Endothelial cell of umbilical vein (primary cell): Measurements from ENCODE around the gene PBX2. TPM values are rescaled to one million over a fixed set of nuclear protein-coding genes. Genes with fewer than 3 reads are reported as not detected.

Experiments
- BruUV-seq: library from RNA; stranded (reverse); fragments of 400-500 nt; replicated peaks from 2 replicates; lab custom pipeline; 2021; lab: Mats Ljungman, UMichigan
- CTCF ChIA-PET: fragments of 300-600, 350-600 bp; sonication (Branson Sonifier 250); formaldehyde crosslinking; loops from one replicate; lab custom pipeline; 2021; ENCODE audit warnings: antibody characterized with exemption, inconsistent platforms; lab: Charles Lee
- POLR2A ChIA-PET: fragments of 300-600, 350-600 bp; sonication (Branson Sonifier 250); formaldehyde crosslinking; loops from one replicate; lab custom pipeline; 2021; ENCODE audit warnings: antibody characterized with exemption, inconsistent platforms; lab: Charles Lee
- DNase-seq: peaks from one replicate; pipeline ENCODE4 v3.0.0-alpha.2; 2011; ENCODE audit warnings: low read depth, low spot score
- FAIRE-seq: peaks from 2 replicates; lab custom pipeline; 2011; peaks lifted over from hg19 to GRCh38; lab: Jason Lieb, UNC
- H2AFZ ChIP-seq: 2 replicates; pipeline ENCODE4 v1.6.0; 2012; ENCODE audit warnings: low read depth, low read length, control low read depth, inconsistent platforms
- H3K27ac ChIP-seq: 2 replicates; pipeline ENCODE4 v1.5.1; 2011; ENCODE audit warnings: low read depth, mild to moderate bottlenecking, control low read depth, low read length, moderate library complexity; ENCODE audit not compliant: insufficient read depth
- H3K27me3 ChIP-seq, 2 experiments: 2 replicates each; pipeline versions ENCODE4 v1.6.0 to v1.6.1; 2011; ENCODE audit warnings: low read length in 2 of 2, mixed read lengths in 1 of 2; ENCODE audit not compliant: control insufficient read depth in 2 of 2, insufficient read depth in 2 of 2
- H3K36me3 ChIP-seq, 2 experiments: 2 replicates in 1 of 2; 3 replicates in 1 of 2; pipeline ENCODE4 v1.5.1; 2011; ENCODE audit warnings: low read length in 2 of 2, mild to moderate bottlenecking in 1 of 2, moderate library complexity in 1 of 2; ENCODE audit not compliant: control insufficient read depth in 2 of 2, insufficient read depth in 2 of 2; ENCODE audit errors: extremely low read depth in 1 of 2
- H3K4me1 ChIP-seq: 3 replicates; pipeline ENCODE4 v1.5.1; 2011; ENCODE audit warnings: mild to moderate bottlenecking, low read length; ENCODE audit not compliant: control insufficient read depth, insufficient read depth; ENCODE audit errors: extremely low read depth
- H3K4me2 ChIP-seq: 2 replicates; pipeline ENCODE4 v1.6.1; 2011; ENCODE audit warnings: low read length, control low read depth, mixed read lengths; ENCODE audit not compliant: insufficient read depth
- H3K4me3 ChIP-seq, 3 experiments: fragments of 200-600 bp in 1 of 3; sonication (generic), shearing (Covaris generic) in 1 of 3; replicated peaks in 1 of 3; 2 replicates each; pipeline ENCODE4 v1.5.1; 2011 to 2016; ENCODE audit warnings: control low read depth in 3 of 3, low read length in 3 of 3, mild to moderate bottlenecking in 2 of 3, inconsistent platforms in 1 of 3, low read depth in 1 of 3, moderate library complexity in 1 of 3; ENCODE audit not compliant: insufficient read depth in 1 of 3
- H3K79me2 ChIP-seq: 2 replicates; pipeline ENCODE4 v1.6.0; 2012; ENCODE audit warnings: low read length, inconsistent platforms; ENCODE audit not compliant: control insufficient read depth, insufficient read depth
- H3K9ac ChIP-seq: replicated peaks from 2 replicates; pipeline ENCODE3; 2011; ENCODE audit warnings: low read length, control low read depth; ENCODE audit not compliant: insufficient read depth; ENCODE audit errors: extremely low read depth
- H3K9me1 ChIP-seq: replicated peaks from 3 replicates; pipeline ENCODE4 v1.6.0; 2011; ENCODE audit warnings: mild to moderate bottlenecking, low read length; ENCODE audit not compliant: control insufficient read depth, insufficient read depth; ENCODE audit errors: extremely low read depth
- H3K9me3 ChIP-seq: replicated peaks from 2 replicates; pipeline ENCODE4 v1.5.1; 2012; ENCODE audit warnings: low read length, inconsistent platforms; ENCODE audit not compliant: control insufficient read depth, insufficient read depth
- H4K20me1 ChIP-seq: replicated peaks from 2 replicates; pipeline ENCODE3; 2011; ENCODE audit warnings: mild to moderate bottlenecking, low read length; ENCODE audit not compliant: control insufficient read depth, insufficient read depth; ENCODE audit errors: extremely low read depth
- CTCF ChIP-seq, 2 donors: IDR thresholded peaks; 1 replicate in 1 of 2; 2 replicates in 1 of 2; pipeline ENCODE4 v1.5.1; 2011; ENCODE audit warnings: low read length in 2 of 2, mild to moderate bottlenecking in 2 of 2, moderate library complexity in 2 of 2, control low read depth in 1 of 2, inconsistent platforms in 1 of 2, low read depth in 1 of 2; ENCODE audit not compliant: insufficient read depth in 1 of 2; ENCODE audit errors: extremely low read depth in 1 of 2
- EZH2 ChIP-seq: IDR thresholded peaks from 2 replicates; pipeline ENCODE4 v1.6.1; 2012; ENCODE audit warnings: borderline replicate concordance, low read depth, mild to moderate bottlenecking, moderate library complexity, low read length, inconsistent platforms; ENCODE audit not compliant: severe bottlenecking
- FOS ChIP-seq: IDR thresholded peaks from 2 replicates; pipeline ENCODE4 v1.6.1; 2011; ENCODE audit warnings: mild to moderate bottlenecking, low read length, moderate library complexity, borderline replicate concordance; ENCODE audit not compliant: insufficient read depth
- GATA2 ChIP-seq: IDR thresholded peaks from 2 replicates; pipeline ENCODE4 v1.7.0; 2011; ENCODE audit warnings: low read depth, mild to moderate bottlenecking, moderate library complexity, mixed read lengths, low read length; ENCODE audit not compliant: insufficient read length, insufficient read depth
- JUN ChIP-seq: IDR thresholded peaks from 2 replicates; pipeline ENCODE4 v1.6.1; 2011; ENCODE audit warnings: borderline replicate concordance, low read depth; ENCODE audit not compliant: insufficient read length, insufficient read depth
- MAX ChIP-seq: IDR thresholded peaks from 2 replicates; pipeline ENCODE4 v1.6.1; 2011; ENCODE audit not compliant: insufficient read depth, insufficient read length
- MYC ChIP-seq: IDR thresholded peaks from one replicate; pipeline ENCODE4 v1.6.1; 2011; ENCODE audit warnings: mild to moderate bottlenecking, low read depth, low read length
- POLR2A ChIP-seq: IDR thresholded peaks from 2 replicates; pipeline ENCODE4 v1.6.1; 2012; ENCODE audit warnings: low read depth, mild to moderate bottlenecking, control low read depth, low read length
- POLR2AphosphoS5 ChIP-seq: IDR thresholded peaks from 2 replicates; pipeline ENCODE4 v1.6.1; 2012; ENCODE audit warnings: low read depth, mild to moderate bottlenecking, control low read depth, low read length, moderate library complexity; ENCODE audit not compliant: insufficient read depth
- dilution Hi-C: fragments of 300-500 bp; cut with MboI; formaldehyde crosslinking; loops from one replicate; pipeline ENCODE4 v1.15.0; 2019; ENCODE audit warnings: low sequenced_read_pairs; ENCODE audit not compliant: extremely low pct_ligation_motif_present
- intact Hi-C: fragments of 100-400 bp; cut with micrococcal nuclease; formaldehyde crosslinking; loops from one replicate; pipeline ENCODE4 v1.10.0; 2022
- polyA plus RNA-seq, 4 experiments: library from polyadenylated mRNA; depleted of rRNA in 3 of 4; stranded (reverse) in 3 of 4; unstranded in 1 of 4; fragments of >200 nt; gene quantifications; 2 replicates each; pipeline versions ENCODE4 v1.2.1 to v1.2.3, GENCODE V29; 2011 to 2012; ENCODE audit warnings: missing spikeins in 1 of 4
- total RNA-seq: library from RNA; stranded (reverse); gene quantifications from 2 replicates; pipeline ENCODE4 v1.2.3, GENCODE V29; 2021

PBX2 gene
- total and polyA plus RNA-seq, 2 donors (not counting 3 experiments of a cell fraction or from before 2014, with no cell fraction given) = 82.3 to 100 TPM

- Histone ChIP-seq H3K79me2 (no peaks in the 10 kb centered on the region), H3K9ac (no peak overlapping the region), H3K4me2 (no peak overlapping the region), H3K4me3 (no peak overlapping the region), H4K20me1 (no peaks in the 10 kb centered on the region), H3K9me1 (no peaks in the 10 kb centered on the region), H3K27ac (no peak overlapping the region), H3K36me3 (no peaks in the 10 kb centered on the region), H3K9me3 (no peaks in the 10 kb centered on the region), H3K4me1 (peaks cover 3% of the 10 kb centered on the region), H3K27me3 (peaks cover 20 to 28% of the 10 kb centered on the region in 2 experiments), H2AFZ (no peak overlapping the region)
- TF ChIP-seq JUN = no peak
- TF ChIP-seq FOS = no peak
- TF ChIP-seq MAX = no peak
- TF ChIP-seq CTCF (IDR thresholded peaks at IDR 0.05; ENCODE audit: extremely low read depth in 1 of 2, insufficient read depth in 1 of 2, low read depth in 1 of 2, low read length in 2 of 2) = no peak
- no peak for TF ChIP-seq POLR2AphosphoS5
- no peak for TF ChIP-seq POLR2A
- TF ChIP-seq MYC = no peak
- TF ChIP-seq EZH2 = no peak
- no peak for TF ChIP-seq GATA2
- CTCF ChIA-PET = interaction anchor here (2.8 kb wide), 1 partner anchor 28 kb away, joined by 12 read pairs; no protein-coding TSS in a partner anchor
- BruUV-seq = no TSS peak
- POLR2A ChIA-PET = no interaction called here
- FAIRE-seq (no peak), DNase-seq (no peak)
- intact Hi-C loops (no loop called here), dilution Hi-C loops (no loop called here)
Measured at GRCh38 chr6:32146687-32147086, 43.3 kb downstream of the PBX2 start.
